C1 segment of cervical spinal cord (tissue), 14 donors: ENCODE data around the gene AGPS.
A peak's percentile ranks its signal among the peaks of the same experiment; 100 is the strongest.

Experiments used
- DNase-seq, 14 donors: peaks; one replicate each; lab custom pipeline; 2025; lab: John Stamatoyannopoulos, UW

Gene AGPS

DNA sequence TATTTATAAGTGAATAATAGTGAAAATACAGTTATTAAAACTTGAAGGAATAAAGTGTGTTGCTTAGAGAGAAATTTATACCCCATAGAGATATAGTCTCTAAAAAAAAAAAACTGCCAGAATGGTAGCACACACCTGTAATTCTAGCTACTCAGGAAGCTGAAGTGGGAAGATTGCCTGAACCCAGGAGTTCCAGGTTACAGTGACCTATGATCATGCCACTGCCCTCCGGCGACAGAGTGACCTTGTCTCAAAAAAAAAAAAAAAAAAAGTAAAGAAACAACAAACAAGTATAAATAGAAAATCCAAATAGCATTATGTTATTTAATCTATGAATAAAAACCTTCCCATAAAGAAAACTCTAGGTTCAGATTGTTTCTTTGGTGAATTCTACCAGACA lies 7.4 kb upstream of the AGPS start:
- DNase-seq, result no peak

DNA sequence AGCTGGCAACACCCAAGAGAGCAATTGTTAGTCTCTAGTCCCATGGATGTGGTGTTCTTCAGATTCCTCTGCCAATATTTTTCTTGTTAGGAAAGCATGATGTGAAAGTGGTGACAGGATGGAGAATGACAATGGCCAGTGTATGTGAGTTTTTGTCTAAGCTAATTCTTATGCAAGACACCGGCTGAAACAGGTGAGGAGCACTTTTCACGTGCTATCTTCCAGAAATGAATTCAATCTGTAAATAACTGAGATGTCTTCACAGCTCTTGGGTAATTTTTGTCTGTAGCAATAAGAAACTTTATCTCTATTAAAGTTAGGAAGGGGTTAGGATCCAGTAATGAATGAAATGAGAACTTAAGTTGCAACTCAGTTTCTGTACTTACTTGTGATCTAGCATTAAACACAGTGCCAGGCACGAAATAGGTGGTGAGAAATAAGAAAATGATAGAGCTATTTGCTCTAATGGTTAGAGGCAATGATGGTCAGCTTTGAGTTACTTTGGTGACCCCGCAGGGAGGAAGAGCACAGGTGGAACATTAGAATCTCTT lies 676 bp upstream of the AGPS start:
- no peak for DNase-seq

DNA sequence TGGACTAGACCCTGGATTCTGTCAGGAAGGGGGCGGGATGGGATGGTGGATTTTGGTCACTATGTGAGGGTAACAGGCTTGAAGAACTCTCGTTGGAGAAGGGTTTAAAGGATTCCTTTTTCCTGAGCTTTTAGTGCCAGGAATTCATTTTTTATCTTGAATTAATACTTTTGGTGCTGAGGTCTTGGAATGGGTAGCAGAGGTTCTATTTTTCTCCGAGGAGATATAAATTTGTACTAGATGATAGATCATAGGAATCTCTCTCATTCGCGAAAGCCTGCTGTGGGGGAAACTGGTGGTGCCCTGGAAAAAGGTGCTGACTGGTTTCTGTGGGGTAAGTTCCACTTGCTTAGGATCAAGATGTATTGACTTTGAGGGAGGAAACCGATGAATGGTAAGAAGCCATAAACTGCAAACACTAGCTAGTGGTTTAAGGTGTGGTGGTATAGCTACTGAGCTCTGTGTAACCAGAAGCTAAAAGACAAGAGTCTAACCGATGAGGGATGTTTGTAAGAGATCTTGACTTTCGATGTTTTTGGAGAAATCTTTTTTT lies 706 bp downstream of the AGPS start:
- DNase-seq, result peak in 1 of 14 donors; percentile 41

DNA sequence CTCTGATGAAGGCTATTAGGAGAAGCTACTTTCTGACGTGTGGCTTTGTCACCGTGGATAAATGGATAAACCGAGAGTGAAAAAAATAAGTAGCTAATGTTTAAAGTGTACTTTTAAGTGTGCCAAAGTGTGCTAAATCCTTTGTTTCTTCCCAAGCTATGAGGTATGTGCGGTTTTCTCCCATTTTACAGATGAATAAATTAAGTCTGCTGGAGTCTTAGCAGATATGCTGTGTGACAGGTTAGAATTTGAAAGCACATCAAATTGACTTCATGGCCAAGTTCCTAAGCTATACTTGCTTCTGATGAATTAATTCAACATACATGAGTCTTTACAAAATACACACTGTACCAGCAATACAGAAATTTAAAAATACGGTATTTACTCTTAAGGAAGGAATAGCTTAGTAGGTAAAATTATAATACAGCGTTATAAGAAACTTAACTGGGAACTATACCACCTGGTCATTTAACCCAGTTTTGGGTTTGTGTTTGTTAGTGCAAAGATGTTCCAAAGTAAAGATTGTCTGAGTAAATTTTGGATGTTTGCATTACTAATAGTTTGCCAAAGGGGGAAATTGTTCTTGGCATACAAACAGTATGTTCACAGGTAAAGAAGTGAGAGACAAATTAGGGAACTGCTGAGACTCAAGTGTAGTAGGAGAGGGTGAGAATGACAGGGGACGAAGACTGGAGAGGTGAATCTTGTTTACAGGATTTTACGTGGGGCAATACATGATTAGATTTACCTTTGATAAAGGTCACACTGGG lies 1.4 kb downstream of the AGPS start:
- DNase-seq, result no peak

DNA sequence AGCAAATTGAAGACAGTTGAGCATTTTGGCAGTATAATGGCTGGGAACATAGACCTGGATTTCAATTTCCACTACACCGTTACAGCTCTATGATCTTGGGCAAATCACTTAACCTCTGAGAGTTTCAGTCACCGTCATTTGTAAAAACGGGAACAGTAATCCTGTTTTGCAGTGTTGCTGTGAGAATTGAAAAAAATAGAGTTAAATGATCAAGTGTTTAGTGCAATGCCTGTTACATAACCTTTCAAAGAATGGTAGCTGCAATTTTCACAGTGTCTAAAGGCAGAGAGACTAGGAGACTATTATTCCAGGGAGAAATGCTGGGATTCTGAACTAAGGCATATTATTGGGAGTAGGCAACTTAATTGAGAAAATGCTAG lies 2.0 kb downstream of the AGPS start:
- DNase-seq, result no peak

GRCh38 chr2:177395351-177396065 lies 2.9 kb downstream of the AGPS start:
- DNase-seq, result no peak

DNA sequence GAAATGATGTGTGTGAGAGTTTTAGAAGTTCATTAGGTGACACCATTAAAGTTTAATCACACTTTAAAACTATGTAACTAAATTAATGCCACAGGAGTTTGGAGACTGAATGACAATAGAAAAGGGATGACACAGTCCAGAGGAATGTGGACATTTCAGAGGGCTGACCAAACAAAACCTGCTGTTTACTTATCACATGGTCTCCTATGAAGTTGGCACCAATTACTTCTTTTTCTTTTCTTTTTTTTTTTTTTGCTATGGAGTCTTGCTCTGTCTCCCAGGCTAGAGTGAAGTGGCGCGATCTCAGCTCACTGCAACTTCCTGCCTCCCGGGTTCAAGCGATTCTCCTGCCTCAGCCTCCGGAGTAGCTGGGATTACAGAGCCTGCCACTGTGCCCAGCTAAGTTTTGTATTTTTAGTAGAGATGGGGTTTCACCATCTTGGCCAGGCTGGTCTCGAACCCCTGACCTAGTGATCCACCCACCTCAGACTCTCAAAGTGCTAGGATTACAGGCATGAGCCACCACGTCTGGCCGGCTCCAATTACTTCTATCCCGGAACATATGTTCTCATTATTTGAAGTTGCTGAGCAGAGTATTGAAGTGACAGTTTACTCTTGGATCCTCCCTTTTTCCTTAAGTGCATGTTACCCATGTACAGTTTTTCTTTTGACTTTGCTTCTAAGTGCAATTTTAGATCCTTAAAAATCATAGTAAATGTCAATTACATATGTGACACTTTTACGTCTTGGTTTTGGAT lies 4.3 kb downstream of the AGPS start:
- no peak for DNase-seq

- no peak for DNase-seq
These were observed 5.1 kb downstream of the AGPS start for GRCh38 chr2:177397481-177398289.

DNA sequence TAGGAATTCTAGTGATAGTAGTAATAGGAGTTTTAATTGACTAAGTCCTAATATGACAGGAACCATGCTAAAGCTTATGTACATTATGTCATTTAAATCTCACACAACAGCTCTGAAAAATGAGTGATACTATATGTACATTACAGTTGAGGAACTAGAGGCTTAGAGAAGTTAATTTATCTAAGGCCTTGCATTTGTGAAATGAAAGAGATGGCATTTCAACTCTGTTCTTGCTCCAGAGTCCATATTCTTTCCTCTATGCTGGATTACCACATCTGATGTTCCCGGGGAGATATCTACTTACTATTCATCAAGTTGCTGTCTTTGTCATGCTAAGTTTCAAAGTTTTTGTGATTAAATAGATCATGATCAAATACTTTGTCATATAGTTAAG lies 5.7 kb downstream of the AGPS start:
- DNase-seq, result no peak

DNA sequence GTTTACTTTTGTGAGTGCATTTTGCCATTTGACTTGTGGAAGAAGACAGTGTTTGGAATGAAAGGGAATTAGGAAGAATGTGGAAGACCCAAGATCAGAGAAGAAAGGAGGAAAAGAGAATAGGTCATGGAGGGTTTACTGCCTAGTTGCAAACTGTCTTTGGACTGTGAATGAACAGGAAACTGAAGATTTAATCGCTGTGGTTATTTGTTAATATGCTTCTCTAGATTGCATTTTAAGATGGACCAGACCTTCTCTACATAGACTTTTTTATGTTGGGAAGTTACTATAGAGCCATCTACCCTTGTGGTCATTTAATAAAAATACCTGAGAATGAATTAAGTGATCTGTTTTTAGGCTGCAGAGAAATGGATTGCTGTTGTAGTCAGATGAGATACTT lies 6.2 kb downstream of the AGPS start:
- no peak for DNase-seq

GRCh38 chr2:177399376-177399775 lies 6.8 kb downstream of the AGPS start:
- no peak for DNase-seq

DNA sequence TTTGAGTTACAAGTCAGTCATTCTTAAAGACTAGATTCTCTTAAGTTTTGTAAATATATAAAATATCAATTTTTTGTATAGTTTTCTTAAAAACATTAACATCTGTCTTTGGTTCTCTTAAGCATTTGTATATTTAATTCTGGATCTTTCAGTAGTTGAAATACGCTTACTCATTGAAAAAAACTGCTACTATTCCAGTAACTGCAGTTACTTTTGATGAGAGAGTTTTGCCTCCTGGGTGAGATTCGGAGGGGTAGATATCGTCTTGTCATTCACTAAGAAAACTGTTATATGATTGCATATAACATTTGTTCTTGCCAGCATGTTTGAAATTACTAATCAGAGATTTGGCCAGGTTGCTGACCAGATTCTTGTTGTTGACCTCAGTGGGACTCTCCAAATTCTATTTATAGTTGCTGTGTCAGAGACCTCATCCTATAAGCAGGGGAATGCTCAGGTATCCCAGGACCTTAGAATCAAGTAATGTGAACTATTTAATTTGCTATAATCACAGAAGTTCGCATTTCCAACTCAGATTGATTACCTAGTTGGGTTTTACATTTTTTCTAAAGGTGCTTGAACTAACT lies 7.9 kb downstream of the AGPS start:
- DNase-seq, result no peak

DNA sequence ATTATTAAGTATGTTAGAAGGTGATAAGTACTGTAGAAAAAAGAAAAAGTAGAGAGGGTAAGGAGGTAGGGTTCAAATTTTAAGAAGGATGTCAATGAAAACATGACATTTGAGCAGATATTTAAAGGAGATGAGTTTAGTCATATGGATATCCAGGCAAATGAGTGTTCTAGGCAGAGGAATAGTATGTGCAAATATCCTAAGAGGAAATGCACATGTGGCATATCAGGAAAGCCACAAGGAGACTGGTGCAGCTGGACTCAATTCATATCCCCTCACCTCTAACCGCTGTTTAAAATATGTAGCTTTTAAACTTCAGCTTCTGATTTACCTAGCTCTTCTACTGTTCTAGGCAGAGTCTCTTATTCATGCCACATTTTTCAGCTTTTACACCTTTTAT lies 9.5 kb downstream of the AGPS start:
- no peak for DNase-seq

DNA sequence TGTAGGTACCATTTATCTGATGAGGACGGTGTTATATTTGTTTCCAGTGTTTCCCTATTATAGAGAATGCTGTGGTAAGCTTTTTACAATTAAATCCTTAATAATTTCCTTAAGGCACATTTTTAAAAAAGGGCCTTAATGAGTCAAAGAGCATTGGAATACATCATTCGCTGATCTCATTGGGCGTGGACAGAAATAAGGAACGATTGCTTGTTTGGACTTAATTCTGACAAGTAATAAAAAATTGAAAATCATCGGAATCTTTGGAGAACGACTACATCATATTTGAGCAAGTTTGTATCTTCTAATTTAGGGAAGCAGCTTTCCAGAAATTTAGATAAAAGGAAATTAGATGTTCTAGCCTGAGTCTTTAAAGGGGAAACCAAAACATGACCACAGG lies 11.3 kb downstream of the AGPS start:
- DNase-seq, result no peak

DNA sequence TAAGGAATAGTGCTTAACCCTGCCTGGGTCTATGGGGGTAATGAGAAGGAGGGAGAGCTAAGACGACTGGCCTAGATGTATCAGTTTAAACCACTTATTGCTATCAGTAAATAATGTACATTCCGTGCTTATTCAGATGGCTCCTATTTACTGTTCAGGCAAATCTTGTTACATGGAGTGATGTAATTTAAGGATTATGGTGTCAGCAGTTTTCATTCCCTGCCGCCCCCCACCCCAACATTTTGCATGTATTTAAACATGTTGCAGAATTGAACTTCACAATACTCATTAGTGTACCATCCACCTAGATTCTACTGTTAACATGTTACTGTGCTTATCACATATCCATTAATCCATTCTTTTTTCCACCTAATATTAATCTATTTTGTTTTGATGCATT lies 11.7 kb downstream of the AGPS start:
- DNase-seq, result no peak

DNA sequence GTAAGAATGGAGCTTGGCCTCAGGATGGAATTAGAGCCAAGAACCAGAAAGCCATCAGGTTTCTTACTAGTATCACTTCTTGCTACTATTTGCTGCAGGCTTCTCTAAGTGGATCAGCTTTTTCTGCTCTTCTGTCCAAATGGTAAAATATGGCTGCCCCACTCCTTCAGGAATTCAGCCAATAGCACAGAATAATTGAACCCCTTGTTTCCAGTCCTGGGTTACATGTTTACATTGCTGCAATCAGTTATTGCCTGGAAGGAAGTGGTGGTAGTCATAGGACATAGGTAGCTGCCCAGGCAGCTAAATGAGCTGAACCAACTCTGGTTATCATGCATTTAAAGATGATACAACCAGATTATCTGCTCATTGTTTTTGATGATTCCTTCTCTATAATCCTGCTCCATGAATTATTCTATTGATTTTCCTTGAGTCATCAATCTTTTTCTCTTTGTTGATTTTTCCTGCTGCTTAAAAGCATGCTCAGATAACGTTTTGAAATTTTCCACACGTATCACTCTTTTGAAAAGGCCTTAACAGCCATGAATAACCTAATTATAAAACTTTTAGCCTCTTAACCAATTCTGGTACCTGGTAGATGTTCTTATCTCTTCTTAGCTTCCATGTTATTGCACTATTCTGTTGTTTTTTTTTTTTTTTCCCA lies 12.6 kb downstream of the AGPS start:
- DNase-seq, result no peak

GRCh38 chr2:177406182-177406581 lies 13.6 kb downstream of the AGPS start:
- DNase-seq, result no peak

DNA sequence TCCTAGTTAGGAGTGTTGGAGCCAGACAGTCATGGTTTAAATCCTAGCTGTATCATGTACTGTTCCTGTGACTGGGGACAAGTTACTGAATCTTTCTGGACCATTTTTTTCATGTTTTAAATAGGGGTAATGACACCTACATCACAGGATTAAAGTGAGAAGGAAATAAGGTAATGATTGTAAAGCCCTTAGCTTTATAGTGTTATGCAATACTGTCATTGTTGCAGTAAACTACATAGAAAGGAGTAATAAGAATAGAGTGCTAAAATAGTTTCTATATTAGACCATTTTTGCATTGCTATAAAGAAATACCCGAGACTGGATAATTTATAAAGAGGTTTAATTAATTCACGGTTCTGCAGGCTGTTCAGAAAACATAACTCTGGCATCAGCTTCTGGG lies 14.5 kb downstream of the AGPS start:
- no peak for DNase-seq

DNA sequence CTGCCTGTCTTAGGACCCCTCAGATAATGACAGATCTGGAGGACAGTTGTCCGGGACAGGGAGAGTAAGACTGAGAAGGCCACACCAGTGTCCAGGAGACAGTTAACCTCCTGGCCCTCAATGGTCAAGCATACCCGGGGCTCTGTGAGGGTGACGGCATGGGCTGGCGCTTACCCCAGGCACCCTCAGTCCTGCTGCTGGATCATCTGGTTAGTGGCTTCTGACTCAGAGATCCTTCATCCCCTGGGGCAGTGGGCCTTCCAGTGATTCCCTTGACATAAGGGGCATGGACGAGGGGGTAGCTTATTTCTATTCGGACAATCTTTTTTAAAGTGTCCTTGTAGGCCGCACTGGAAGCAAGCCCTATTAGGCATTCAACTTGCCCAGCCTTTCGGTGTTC lies 18.1 kb downstream of the AGPS start:
- peak in 1 of 14 donors; percentile 5 for DNase-seq

DNA sequence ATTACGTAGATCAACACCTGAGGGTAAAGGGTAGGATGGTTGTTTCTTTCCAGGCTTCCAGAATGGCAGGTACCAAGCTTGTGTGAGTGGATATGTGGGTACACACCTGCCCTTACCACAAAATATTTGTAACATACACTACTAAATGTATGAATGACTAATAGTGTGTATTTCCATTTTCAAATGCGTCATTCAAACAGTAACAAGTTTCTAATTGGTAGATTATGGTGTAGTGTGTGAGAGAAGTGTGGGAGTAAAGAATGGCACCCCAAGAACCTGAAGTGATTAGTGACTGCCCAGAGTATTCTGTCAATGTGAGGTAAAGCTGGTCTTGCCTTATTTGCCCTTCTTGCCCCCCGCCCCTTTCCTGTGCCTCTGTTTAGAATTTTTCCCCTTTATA lies 21.1 kb downstream of the AGPS start:
- DNase-seq, result no peak
